OCI-LY7 (cell line): ENCODE results near the gene ULK1. TPM values are rescaled to one million over a fixed set of nuclear protein-coding genes. Genes with fewer than 3 reads are reported as not detected.
"Not testable (repeated sequence)": the region's sequence is repeated elsewhere in the genome, so short reads cannot be mapped to it uniquely, and the experiment has no call there.

Experiments
- BruUV-seq: library from RNA; stranded (reverse); fragments of 400-500 nt; replicated peaks from 2 replicates; lab custom pipeline; 2021; lab: Mats Ljungman, UMichigan
- CTCF ChIA-PET: fragments of 300-600 bp; sonication (Branson Sonifier 250); formaldehyde crosslinking; loops from one replicate; lab custom pipeline; 2022; ENCODE audit warnings: antibody characterized with exemption; ENCODE audit not compliant: unreplicated experiment; lab: Charles Lee
- POLR2A ChIA-PET: fragments of 300-600 bp; sonication (Branson Sonifier 250); formaldehyde crosslinking; loops from one replicate; lab custom pipeline; 2022; ENCODE audit warnings: antibody characterized with exemption; lab: Charles Lee
- DNase-seq: peaks from one replicate; pipeline ENCODE4 v3.0.0-alpha.2; 2015; ENCODE audit warnings: low spot score
- H2AFZ ChIP-seq: fragments of 200-600 bp; sonication (generic), shearing (Covaris generic); 2 replicates; pipeline ENCODE4 v1.6.1; 2014; ENCODE audit warnings: mild to moderate bottlenecking, antibody characterized with exemption, low read length, moderate library complexity
- H3K27ac ChIP-seq: fragments of 200-600 bp; sonication (generic); 2 replicates; pipeline ENCODE4 v1.5.1; 2014; ENCODE audit warnings: mixed run types, low read depth, mild to moderate bottlenecking, moderate library complexity, low read length, inconsistent platforms; ENCODE audit not compliant: poor library complexity, severe bottlenecking
- H3K36me3 ChIP-seq: fragments of 200-600 bp; sonication (generic); 2 replicates; pipeline ENCODE4 v1.6.1; 2014; ENCODE audit warnings: mild to moderate bottlenecking, antibody characterized with exemption, low read length, moderate library complexity, mixed read lengths; ENCODE audit not compliant: insufficient read depth
- H3K4me1 ChIP-seq: fragments of 200-600 bp; sonication (generic); 2 replicates; pipeline ENCODE4 v1.5.1; 2014; ENCODE audit warnings: mild to moderate bottlenecking, low read length; ENCODE audit not compliant: insufficient read depth, poor library complexity, severe bottlenecking
- H3K4me2 ChIP-seq: fragments of 200-600 bp; sonication (generic); 2 replicates; pipeline ENCODE4 v1.6.1; 2014; ENCODE audit warnings: mild to moderate bottlenecking, low read length
- H3K4me3 ChIP-seq: fragments of 200-600 bp; sonication (generic); 2 replicates; pipeline ENCODE4 v1.5.1; 2014; ENCODE audit warnings: mild to moderate bottlenecking, low read depth, low read length; ENCODE audit not compliant: poor library complexity, severe bottlenecking
- H3K79me2 ChIP-seq: fragments of 200-600 bp; sonication (generic); 2 replicates; pipeline ENCODE4 v1.6.1; 2016; ENCODE audit warnings: low read depth, mild to moderate bottlenecking, low read length, moderate library complexity, mixed read lengths; ENCODE audit not compliant: insufficient read depth
- H3K9me2 ChIP-seq: fragments of 200-600 bp; sonication (generic); 2 replicates; pipeline ENCODE4 v1.6.1; 2016; ENCODE audit warnings: mild to moderate bottlenecking, low read length, mixed read lengths; ENCODE audit not compliant: insufficient read depth
- H3K9me3 ChIP-seq: fragments of 200-600 bp; sonication (generic); 2 replicates; pipeline ENCODE4 v1.6.1; 2014; ENCODE audit warnings: mild to moderate bottlenecking, mixed run types, low read length, mixed read lengths
- H4K20me1 ChIP-seq: fragments of 200-600 bp; sonication (generic); 2 replicates; pipeline ENCODE4 v1.6.1; 2014; ENCODE audit warnings: mild to moderate bottlenecking, antibody characterized with exemption, low read length, moderate library complexity, mixed read lengths; ENCODE audit not compliant: insufficient read depth
- CTCF ChIP-seq: fragments of 200-600 bp; sonication (generic); conservative IDR thresholded peaks from 2 replicates; pipeline ENCODE4 v1.5.1; 2014; ENCODE audit warnings: mild to moderate bottlenecking, antibody characterized with exemption, low read length, moderate library complexity, mixed read lengths
- EZH2phosphoT487 ChIP-seq: fragments of 200-600 bp; sonication (generic); IDR thresholded peaks from 2 replicates; pipeline ENCODE4 v1.6.1; 2018; ENCODE audit warnings: low read depth, borderline replicate concordance, mild to moderate bottlenecking, mixed run types, antibody characterized with exemption, low read length, moderate library complexity, mixed read lengths
- intact Hi-C: fragments of 100-400 bp; cut with micrococcal nuclease; formaldehyde crosslinking; loops from one replicate; pipeline ENCODE4 v1.10.0; 2022; ENCODE audit not compliant: unreplicated experiment
- total RNA-seq, 2 experiments: library from RNA; depleted of rRNA in 1 of 2; stranded (reverse); fragments of >200 nt in 1 of 2; shearing (Covaris generic) in 1 of 2; gene quantifications; 2 replicates each; pipeline ENCODE4 v1.2.3, GENCODE V29; 2014 to 2022

Gene ULK1
- total RNA-seq, 2 experiments from 2014 or later, result 4.3 to 15.5 TPM

- POLR2A ChIA-PET, result interaction anchor here (0.5 kb wide), 1 partner anchor 13 kb away, joined by 3 read pairs; no protein-coding TSS in a partner anchor
- Histone ChIP-seq H3K9me3 (no peaks in the 10 kb centered on the region), H3K4me3 (peak overlapping the region; percentile 92), H3K9me2 (no peaks in the 10 kb centered on the region), H3K79me2 (peaks cover 52% of the 10 kb centered on the region), H3K36me3 (peaks cover 20% of the 10 kb centered on the region), H2AFZ (peak overlapping the region; percentile 57), H4K20me1 (peaks cover 13% of the 10 kb centered on the region; the same call in 1 of the 2 replicates), H3K4me2 (peak overlapping the region; percentile 64), H3K4me1 (peaks cover 7% of the 10 kb centered on the region), H3K27ac (peak overlapping the region; percentile 55)
- DNase-seq, result peak; percentile 48
- BruUV-seq, result no TSS peak
- intact Hi-C loops, result no loop called here
- CTCF ChIA-PET, result interaction anchor here (1.0 kb wide), 1 partner anchor 48 kb away, joined by 3 read pairs; no protein-coding TSS in a partner anchor
- TF ChIP-seq CTCF (no peak), EZH2phosphoT487 (no peak)
These were observed 55.9 kb downstream of the ULK1 start for GRCh38 chr12:131950182-131950913.

GRCh38 chr12:131953810-131954209 is 59.4 kb downstream of the ULK1 start:
- intact Hi-C loops, H3K4me1 ChIP-seq, H3K9me2 ChIP-seq, H2AFZ ChIP-seq, CTCF ChIA-PET, BruUV-seq, DNase-seq, POLR2A ChIA-PET, H3K27ac ChIP-seq, H3K4me3 ChIP-seq, H3K4me2 ChIP-seq, H3K9me3 ChIP-seq: not testable (repeated sequence)
- Histone ChIP-seq H3K79me2 (peaks cover 85% of the 10 kb centered on the region), H3K36me3 (peaks cover 14% of the 10 kb centered on the region), H4K20me1 (peaks cover 20% of the 10 kb centered on the region; the same call in 1 of the 2 replicates)

GRCh38 chr12:131954460-131954859 is 60.0 kb downstream of the ULK1 start:
- intact Hi-C loops, H3K9me3 ChIP-seq, H3K4me3 ChIP-seq, H3K9me2 ChIP-seq, H3K4me2 ChIP-seq, CTCF ChIA-PET, DNase-seq, H3K4me1 ChIP-seq, H2AFZ ChIP-seq, BruUV-seq, H3K27ac ChIP-seq: not testable (repeated sequence)
- POLR2A ChIA-PET, result interaction anchor here (1.0 kb wide), 1 partner anchor 14 kb away, joined by 4 read pairs; no protein-coding TSS in a partner anchor
- Histone ChIP-seq H3K36me3 (peaks cover 14% of the 10 kb centered on the region), H3K79me2 (peaks cover 91% of the 10 kb centered on the region), H4K20me1 (peaks cover 20% of the 10 kb centered on the region; the same call in 1 of the 2 replicates)
